Loucy (cell line): ENCODE data around the gene TMED8.

Experiments used
- CTCF ChIP-seq: fragments of 200-600 bp; sonication (generic); conservative IDR thresholded peaks from 2 replicates; pipeline ENCODE4 v1.5.1; 2014; ENCODE audit warnings: mild to moderate bottlenecking, antibody characterized with exemption, low read length
- EZH2phosphoT487 ChIP-seq: fragments of 200-600 bp; IDR thresholded peaks from 2 replicates; pipeline ENCODE4 v1.6.1; 2018; ENCODE audit warnings: antibody characterized with exemption, mild to moderate bottlenecking, moderate library complexity, borderline replicate concordance

GRCh38 chr14:77377502-77377844 lies 579 bp upstream of the TMED8 start:
- TF ChIP-seq CTCF, result no peak
- TF ChIP-seq EZH2phosphoT487, result no peak
